Upper lobe of left lung (tissue), 4 donors: ENCODE measurements around the gene CENATAC.

Source experiments
- CTCF ChIP-seq, 6 experiments: fragments of 450-650 bp in 4 of 6; fragments of 200-600 bp in 2 of 6; sonication (generic) in 2 of 6; IDR thresholded peaks; one replicate each; pipeline ENCODE4 v1.5.1; 2016 to 2019; ENCODE audit warnings: antibody characterized with exemption in 6 of 6
- EP300 ChIP-seq, 4 donors: sonication (generic); formaldehyde crosslinking; IDR thresholded peaks; one replicate each; pipeline ENCODE4 v1.5.1; 2017; ENCODE audit warnings: antibody characterized with exemption in 4 of 4, control low read depth in 2 of 4
- POLR2A ChIP-seq, 4 donors: fragments of 450-650 bp; IDR thresholded peaks; one replicate each; pipeline ENCODE4 v1.5.1; 2016 to 2017; ENCODE audit warnings: antibody characterized with exemption in 4 of 4, mild to moderate bottlenecking in 2 of 4
- POLR2AphosphoS5 ChIP-seq, 2 donors: sonication (generic); formaldehyde crosslinking; IDR thresholded peaks; one replicate each; pipeline ENCODE4 v1.5.1; 2017; ENCODE audit warnings: antibody characterized with exemption in 2 of 2

- no peak for TF ChIP-seq POLR2A (IDR thresholded peaks at IDR 0.05)
- TF ChIP-seq CTCF (IDR thresholded peaks at IDR 0.05) = no peak
- TF ChIP-seq POLR2AphosphoS5 (IDR thresholded peaks at IDR 0.05) = no peak
- TF ChIP-seq EP300 (IDR thresholded peaks at IDR 0.05) = no peak
Observed at GRCh38 chr11:119030029-119030328, 32.0 kb downstream of the CENATAC start.
